ENCODE data around the gene REN. TPM values are rescaled to one million over a fixed set of nuclear protein-coding genes. Genes with fewer than 3 reads are reported as not detected.

The REN gene
- total and polyA plus RNA-seq, 9 of the 15 experiments (the other 6 are each of a cell fraction or from before 2014, with no cell fraction given), result 1.7 to 9.9 (median 3.1) TPM

- TF ChIP-seq RFX7 (CRISPR knock-in tag; IDR thresholded peaks at IDR 0.05), result no peak
- TF ChIP-seq ZNF589 (CRISPR knock-in tag; IDR thresholded peaks at IDR 0.05; ENCODE audit: low read depth), result peak; percentile 97
- no peak for TF ChIP-seq ESRRB (CRISPR knock-in tag; IDR thresholded peaks at IDR 0.05; ENCODE audit: borderline replicate concordance)
- TF ChIP-seq NFXL1 (CRISPR knock-in tag; IDR thresholded peaks at IDR 0.05), result peak; percentile 70; the same call in 1 of the 2 replicates
- no peak for TF ChIP-seq SMARCB1 (IDR thresholded peaks at IDR 0.05; ENCODE audit: insufficient read length, low read depth)
- TF ChIP-seq ZNF23 (CRISPR knock-in tag; IDR thresholded peaks at IDR 0.05), result peak; percentile 87
- TF ChIP-seq LEF1 (IDR thresholded peaks at IDR 0.05), result no peak
- TF ChIP-seq, protein P1, sequence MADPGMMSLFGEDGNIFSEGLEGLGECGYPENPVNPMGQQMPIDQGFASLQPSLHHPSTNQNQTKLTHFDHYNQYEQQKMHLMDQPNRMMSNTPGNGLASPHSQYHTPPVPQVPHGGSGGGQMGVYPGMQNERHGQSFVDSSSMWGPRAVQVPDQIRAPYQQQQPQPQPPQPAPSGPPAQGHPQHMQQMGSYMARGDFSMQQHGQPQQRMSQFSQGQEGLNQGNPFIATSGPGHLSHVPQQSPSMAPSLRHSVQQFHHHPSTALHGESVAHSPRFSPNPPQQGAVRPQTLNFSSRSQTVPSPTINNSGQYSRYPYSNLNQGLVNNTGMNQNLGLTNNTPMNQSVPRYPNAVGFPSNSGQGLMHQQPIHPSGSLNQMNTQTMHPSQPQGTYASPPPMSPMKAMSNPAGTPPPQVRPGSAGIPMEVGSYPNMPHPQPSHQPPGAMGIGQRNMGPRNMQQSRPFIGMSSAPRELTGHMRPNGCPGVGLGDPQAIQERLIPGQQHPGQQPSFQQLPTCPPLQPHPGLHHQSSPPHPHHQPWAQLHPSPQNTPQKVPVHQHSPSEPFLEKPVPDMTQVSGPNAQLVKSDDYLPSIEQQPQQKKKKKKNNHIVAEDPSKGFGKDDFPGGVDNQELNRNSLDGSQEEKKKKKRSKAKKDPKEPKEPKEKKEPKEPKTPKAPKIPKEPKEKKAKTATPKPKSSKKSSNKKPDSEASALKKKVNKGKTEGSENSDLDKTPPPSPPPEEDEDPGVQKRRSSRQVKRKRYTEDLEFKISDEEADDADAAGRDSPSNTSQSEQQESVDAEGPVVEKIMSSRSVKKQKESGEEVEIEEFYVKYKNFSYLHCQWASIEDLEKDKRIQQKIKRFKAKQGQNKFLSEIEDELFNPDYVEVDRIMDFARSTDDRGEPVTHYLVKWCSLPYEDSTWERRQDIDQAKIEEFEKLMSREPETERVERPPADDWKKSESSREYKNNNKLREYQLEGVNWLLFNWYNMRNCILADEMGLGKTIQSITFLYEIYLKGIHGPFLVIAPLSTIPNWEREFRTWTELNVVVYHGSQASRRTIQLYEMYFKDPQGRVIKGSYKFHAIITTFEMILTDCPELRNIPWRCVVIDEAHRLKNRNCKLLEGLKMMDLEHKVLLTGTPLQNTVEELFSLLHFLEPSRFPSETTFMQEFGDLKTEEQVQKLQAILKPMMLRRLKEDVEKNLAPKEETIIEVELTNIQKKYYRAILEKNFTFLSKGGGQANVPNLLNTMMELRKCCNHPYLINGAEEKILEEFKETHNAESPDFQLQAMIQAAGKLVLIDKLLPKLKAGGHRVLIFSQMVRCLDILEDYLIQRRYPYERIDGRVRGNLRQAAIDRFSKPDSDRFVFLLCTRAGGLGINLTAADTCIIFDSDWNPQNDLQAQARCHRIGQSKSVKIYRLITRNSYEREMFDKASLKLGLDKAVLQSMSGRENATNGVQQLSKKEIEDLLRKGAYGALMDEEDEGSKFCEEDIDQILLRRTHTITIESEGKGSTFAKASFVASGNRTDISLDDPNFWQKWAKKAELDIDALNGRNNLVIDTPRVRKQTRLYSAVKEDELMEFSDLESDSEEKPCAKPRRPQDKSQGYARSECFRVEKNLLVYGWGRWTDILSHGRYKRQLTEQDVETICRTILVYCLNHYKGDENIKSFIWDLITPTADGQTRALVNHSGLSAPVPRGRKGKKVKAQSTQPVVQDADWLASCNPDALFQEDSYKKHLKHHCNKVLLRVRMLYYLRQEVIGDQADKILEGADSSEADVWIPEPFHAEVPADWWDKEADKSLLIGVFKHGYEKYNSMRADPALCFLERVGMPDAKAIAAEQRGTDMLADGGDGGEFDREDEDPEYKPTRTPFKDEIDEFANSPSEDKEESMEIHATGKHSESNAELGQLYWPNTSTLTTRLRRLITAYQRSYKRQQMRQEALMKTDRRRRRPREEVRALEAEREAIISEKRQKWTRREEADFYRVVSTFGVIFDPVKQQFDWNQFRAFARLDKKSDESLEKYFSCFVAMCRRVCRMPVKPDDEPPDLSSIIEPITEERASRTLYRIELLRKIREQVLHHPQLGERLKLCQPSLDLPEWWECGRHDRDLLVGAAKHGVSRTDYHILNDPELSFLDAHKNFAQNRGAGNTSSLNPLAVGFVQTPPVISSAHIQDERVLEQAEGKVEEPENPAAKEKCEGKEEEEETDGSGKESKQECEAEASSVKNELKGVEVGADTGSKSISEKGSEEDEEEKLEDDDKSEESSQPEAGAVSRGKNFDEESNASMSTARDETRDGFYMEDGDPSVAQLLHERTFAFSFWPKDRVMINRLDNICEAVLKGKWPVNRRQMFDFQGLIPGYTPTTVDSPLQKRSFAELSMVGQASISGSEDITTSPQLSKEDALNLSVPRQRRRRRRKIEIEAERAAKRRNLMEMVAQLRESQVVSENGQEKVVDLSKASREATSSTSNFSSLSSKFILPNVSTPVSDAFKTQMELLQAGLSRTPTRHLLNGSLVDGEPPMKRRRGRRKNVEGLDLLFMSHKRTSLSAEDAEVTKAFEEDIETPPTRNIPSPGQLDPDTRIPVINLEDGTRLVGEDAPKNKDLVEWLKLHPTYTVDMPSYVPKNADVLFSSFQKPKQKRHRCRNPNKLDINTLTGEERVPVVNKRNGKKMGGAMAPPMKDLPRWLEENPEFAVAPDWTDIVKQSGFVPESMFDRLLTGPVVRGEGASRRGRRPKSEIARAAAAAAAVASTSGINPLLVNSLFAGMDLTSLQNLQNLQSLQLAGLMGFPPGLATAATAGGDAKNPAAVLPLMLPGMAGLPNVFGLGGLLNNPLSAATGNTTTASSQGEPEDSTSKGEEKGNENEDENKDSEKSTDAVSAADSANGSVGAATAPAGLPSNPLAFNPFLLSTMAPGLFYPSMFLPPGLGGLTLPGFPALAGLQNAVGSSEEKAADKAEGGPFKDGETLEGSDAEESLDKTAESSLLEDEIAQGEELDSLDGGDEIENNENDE (IDR thresholded peaks at IDR 0.05; ENCODE audit: low read depth, low read length), result no peak
- TF ChIP-seq TEAD1 (CRISPR knock-in tag; IDR thresholded peaks at IDR 0.05), result peak in 1 of 2 experiments; percentile 97; a peak in 2 of 4 replicates
- no peak for TF ChIP-seq CCNT2 (IDR thresholded peaks at IDR 0.05; ENCODE audit: borderline replicate concordance, extremely low read depth, insufficient read length, low read depth, low read length)
- TF ChIP-seq CHD4 (IDR thresholded peaks at IDR 0.05; ENCODE audit: insufficient read depth, insufficient replicate concordance, low read depth, low read length, poor library complexity, severe bottlenecking), result no peak
- no peak for TF ChIP-seq POLR2G (IDR thresholded peaks at IDR 0.05; ENCODE audit: low read depth, low read length)
- TF ChIP-seq EHMT2 (IDR thresholded peaks at IDR 0.05), result no peak
- TF ChIP-seq ZNF76 (CRISPR knock-in tag; IDR thresholded peaks at IDR 0.05; ENCODE audit: borderline replicate concordance), result peak; percentile 92
- no peak for TF ChIP-seq KAT8 (IDR thresholded peaks at IDR 0.05; ENCODE audit: low read depth)
- TF ChIP-seq MTA1 (IDR thresholded peaks at IDR 0.05; ENCODE audit: borderline replicate concordance), result no peak
- TF ChIP-seq CC2D1A (IDR thresholded peaks at IDR 0.05), result no peak
- TF ChIP-seq ZNF124 (CRISPR knock-in tag; IDR thresholded peaks at IDR 0.05), result no peak
- TF ChIP-seq POLR2AphosphoS2 (IDR thresholded peaks at IDR 0.05; ENCODE audit: low read length), result no peak
Observed at GRCh38 chr1:204171751-204172178, 5.6 kb upstream of the REN start (continued).

All from K562 (cell line).